WTC11 (cell line): ENCODE results near the gene CHST13.

Source experiments
- CTCF ChIP-seq: fragments of 200-600 bp; IDR thresholded peaks from 2 replicates; pipeline ENCODE4 v1.8.0; 2022; ENCODE audit warnings: antibody characterized with exemption
- E2F5 ChIP-seq: sonication (generic); formaldehyde crosslinking; IDR thresholded peaks from 2 replicates; pipeline ENCODE4 v1.8.1; 2022; ENCODE audit warnings: mild to moderate bottlenecking, moderate library complexity, missing genetic modification reagents
- EMX1 ChIP-seq: fragments of 250-450 bp; sonication (Bioruptor Pico); IDR thresholded peaks from 2 replicates; pipeline ENCODE4 v1.8.0; 2021; ENCODE audit warnings: mild to moderate bottlenecking
- TCF7 ChIP-seq: sonication (generic); formaldehyde crosslinking; IDR thresholded peaks from 2 replicates; pipeline ENCODE4 v1.8.0; 2022; ENCODE audit warnings: mild to moderate bottlenecking, low read depth, missing genetic modification reagents, moderate library complexity

DNA sequence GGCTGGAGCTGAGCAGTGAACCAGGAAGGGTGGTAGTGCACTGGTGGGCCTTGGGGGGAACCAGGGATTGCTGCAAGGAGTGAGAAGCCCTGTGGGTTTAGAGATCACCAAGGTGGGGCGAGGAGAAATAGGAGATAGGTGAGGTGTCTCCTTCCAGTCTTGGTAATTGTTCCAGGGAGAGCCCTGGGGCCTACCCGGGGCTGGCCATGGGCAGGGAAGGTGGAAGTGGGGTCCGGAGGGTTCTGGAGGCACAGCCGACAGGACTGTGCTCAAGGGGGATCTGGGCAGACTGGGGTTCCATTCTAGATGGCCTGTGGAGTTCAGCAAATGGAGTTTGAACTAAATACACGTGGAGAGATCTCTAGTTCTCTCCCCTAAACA, 4.5 kb downstream of the CHST13 start:
- no peak for TF ChIP-seq CTCF
- no peak for TF ChIP-seq E2F5
- no peak for TF ChIP-seq EMX1 (CRISPR knock-in tag)
- TF ChIP-seq TCF7 (CRISPR knock-in tag): no peak
